GM04504 (cell line): Measurements from ENCODE around the gene TTC3.

ENCODE experiments used
- DNase-seq: peaks from one replicate; pipeline ENCODE4 v3.0.0-alpha.2; 2012; ENCODE audit warnings: low read depth

TTC3 gene

GRCh38 chr21:37146320-37147235 lies 73.5 kb downstream of the TTC3 start:
- no peak for DNase-seq

- peak; percentile 64 for DNase-seq
Observed at GRCh38 chr21:37149411-37149810, 76.4 kb downstream of the TTC3 start.

GRCh38 chr21:37153196-37153934 lies 80.3 kb downstream of the TTC3 start:
- DNase-seq, result peak; percentile 90

GRCh38 chr21:37153935-37154350 lies 80.9 kb downstream of the TTC3 start:
- no peak for DNase-seq

GRCh38 chr21:37155186-37155585 lies 82.1 kb downstream of the TTC3 start:
- peak; percentile 57 for DNase-seq

- DNase-seq, result no peak
Observed at GRCh38 chr21:37157938-37158337, 84.9 kb downstream of the TTC3 start.

GRCh38 chr21:37159053-37159776 lies 86.2 kb downstream of the TTC3 start:
- no peak for DNase-seq

- DNase-seq, result no peak
Observed at GRCh38 chr21:37159949-37160348, 86.9 kb downstream of the TTC3 start.

- DNase-seq, result no peak
Observed at GRCh38 chr21:37164742-37165141, 91.7 kb downstream of the TTC3 start.

- no peak for DNase-seq
Observed at GRCh38 chr21:37165586-37165985, 92.5 kb downstream of the TTC3 start.

GRCh38 chr21:37166733-37167132 lies 93.7 kb downstream of the TTC3 start:
- no peak for DNase-seq

- no peak for DNase-seq
Observed at GRCh38 chr21:37168666-37169065, 95.6 kb downstream of the TTC3 start.

GRCh38 chr21:37172646-37173045 lies 99.6 kb downstream of the TTC3 start:
- no peak for DNase-seq

GRCh38 chr21:37176716-37177115 lies 103.7 kb downstream of the TTC3 start:
- no peak for DNase-seq

- no peak for DNase-seq
Observed at GRCh38 chr21:37181059-37181458, 108.0 kb downstream of the TTC3 start.

GRCh38 chr21:37182222-37182621 lies 109.2 kb downstream of the TTC3 start:
- no peak for DNase-seq

GRCh38 chr21:37183749-37184148 lies 110.7 kb downstream of the TTC3 start:
- DNase-seq, result no peak

- no peak for DNase-seq
Observed at GRCh38 chr21:37184784-37185593, 111.9 kb downstream of the TTC3 start.

- DNase-seq, result no peak
Observed at GRCh38 chr21:37186983-37187382, 113.9 kb downstream of the TTC3 start.

- no peak for DNase-seq
Observed at GRCh38 chr21:37188825-37189224, 115.8 kb downstream of the TTC3 start.

- no peak for DNase-seq
Observed at GRCh38 chr21:37192019-37192418, 119.0 kb downstream of the TTC3 start.

GRCh38 chr21:37193006-37193405 lies 120.0 kb downstream of the TTC3 start:
- DNase-seq, result no peak
